H1 (cell line): Measurements from ENCODE around the gene BBS9.

Experiments used
- CTCF ChIP-seq, 3 experiments: IDR thresholded peaks; 1 replicate in 2 of 3; 2 replicates in 1 of 3; pipeline versions ENCODE4 v1.5.1 to v1.6.1; 2011; ENCODE audit warnings: low read length in 3 of 3, mild to moderate bottlenecking in 3 of 3, inconsistent platforms in 2 of 3, low read depth in 1 of 3, moderate library complexity in 1 of 3; ENCODE audit not compliant: insufficient read depth in 1 of 3; ENCODE audit errors: control extremely low read depth in 1 of 3
- E2F6 ChIP-seq: IDR thresholded peaks from 2 replicates; pipeline ENCODE4 v1.6.1; 2012; ENCODE audit warnings: inconsistent platforms
- EGR1 ChIP-seq: IDR thresholded peaks from 2 replicates; pipeline ENCODE4 v1.6.1; 2011; ENCODE audit warnings: low read depth, low read length, borderline replicate concordance
- FOSL1 ChIP-seq: IDR thresholded peaks from 2 replicates; pipeline ENCODE4 v1.6.1; 2011; ENCODE audit warnings: mild to moderate bottlenecking, low read depth, low read length, moderate library complexity; ENCODE audit not compliant: insufficient read depth
- JUND ChIP-seq: IDR thresholded peaks from 2 replicates; pipeline ENCODE4 v1.6.1; 2011; ENCODE audit warnings: mild to moderate bottlenecking, improper control_type of control experiment, low read length
- MAFK ChIP-seq: IDR thresholded peaks from 2 replicates; pipeline ENCODE4 v1.6.1; 2012; ENCODE audit warnings: low read depth, mild to moderate bottlenecking, improper control_type of control experiment, low read length
- POLR2A ChIP-seq, 2 experiments: IDR thresholded peaks; 1 replicate in 1 of 2; 2 replicates in 1 of 2; pipeline ENCODE4 v1.6.1; 2011; ENCODE audit warnings: low read depth in 2 of 2, low read length in 2 of 2, mild to moderate bottlenecking in 2 of 2; ENCODE audit errors: control extremely low read depth in 1 of 2
- RXRA ChIP-seq: IDR thresholded peaks from 2 replicates; pipeline ENCODE4 v1.6.1; 2011; ENCODE audit warnings: low read depth, mild to moderate bottlenecking, low read length, moderate library complexity; ENCODE audit not compliant: insufficient read depth
- SRF ChIP-seq: IDR thresholded peaks from 2 replicates; pipeline ENCODE4 v1.6.1; 2011; ENCODE audit warnings: mild to moderate bottlenecking, low read depth, low read length, moderate library complexity
- TEAD4 ChIP-seq: IDR thresholded peaks from 2 replicates; pipeline ENCODE4 v1.6.1; 2012; ENCODE audit warnings: low read depth, low read length, inconsistent platforms, mixed read lengths
- USF2 ChIP-seq: IDR thresholded peaks from 2 replicates; pipeline ENCODE4 v1.6.1; 2011; ENCODE audit warnings: low read length, improper control_type of control experiment

GRCh38 chr7:33186192-33186591 lies 56.8 kb downstream of the BBS9 start:
- TF ChIP-seq POLR2A (IDR thresholded peaks at IDR 0.05; ENCODE audit: control extremely low read depth in 1 of 2, low read depth in 2 of 2, low read length in 2 of 2), result no peak
- TF ChIP-seq CTCF (IDR thresholded peaks at IDR 0.05; ENCODE audit: control extremely low read depth in 1 of 3, insufficient read depth in 1 of 3, low read depth in 1 of 3, low read length in 3 of 3), result no peak
- TF ChIP-seq USF2, result no peak
- no peak for TF ChIP-seq TEAD4
- TF ChIP-seq MAFK, result no peak
- no peak for TF ChIP-seq EGR1
- no peak for TF ChIP-seq FOSL1
- TF ChIP-seq E2F6, result no peak
- TF ChIP-seq SRF, result no peak
- no peak for TF ChIP-seq RXRA
- TF ChIP-seq JUND, result no peak
